A673 (cell line): Measurements from ENCODE around the gene UBASH3B.

Experiments
- CTCF ChIP-seq: fragments of 300-800, 200-600 bp; sonication (generic); conservative IDR thresholded peaks from 2 replicates; pipeline ENCODE4 v1.5.1; 2017; ENCODE audit warnings: low read depth, mild to moderate bottlenecking, antibody characterized with exemption, low read length, moderate library complexity, mixed read lengths
- EZH2 ChIP-seq: fragments of 200-600 bp; sonication (generic); IDR thresholded peaks from 2 replicates; pipeline ENCODE4 v1.6.1; 2017; ENCODE audit warnings: borderline replicate concordance, low read depth, mild to moderate bottlenecking, mixed read lengths, antibody characterized with exemption, low read length; ENCODE audit not compliant: poor library complexity, severe bottlenecking

GRCh38 chr11:122711362-122711761, 55.8 kb downstream of the UBASH3B start:
- no peak for TF ChIP-seq EZH2
- TF ChIP-seq CTCF = no peak
